Measurements from ENCODE around the gene EFCAB8.

Gene EFCAB8

DNA sequence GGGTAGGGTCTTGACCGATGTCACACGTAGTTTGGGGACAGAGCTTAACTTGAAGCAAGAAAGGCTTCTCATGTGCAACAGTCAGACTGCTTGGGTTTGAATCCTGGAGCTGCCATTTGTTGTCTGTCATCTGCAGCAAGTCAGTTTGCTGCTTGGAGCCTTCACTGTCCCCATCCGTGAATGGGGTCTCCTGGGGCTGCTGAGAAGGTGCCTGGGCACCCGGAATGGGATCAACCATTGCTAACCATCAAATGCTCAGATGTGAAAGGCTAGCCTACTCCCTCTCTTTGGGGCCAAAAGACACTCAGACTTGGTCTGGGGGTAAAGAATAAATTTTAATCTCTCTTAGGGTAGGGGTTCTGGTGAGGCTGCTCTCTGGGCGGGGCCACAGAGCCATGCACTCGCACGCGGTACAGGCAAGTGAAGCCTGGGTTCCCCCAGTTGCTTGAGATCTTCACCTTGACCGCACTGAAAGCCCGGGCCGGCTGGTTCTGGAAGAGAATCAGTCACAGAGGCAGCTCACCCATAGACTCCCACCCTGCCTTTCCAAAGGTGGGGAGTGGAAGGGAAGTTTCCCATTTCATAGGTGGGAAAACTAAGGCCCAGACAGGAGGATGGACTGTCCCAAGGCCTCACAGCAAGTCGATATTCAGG, 124.9 kb downstream of the EFCAB8 start:
- H3K4me3 ChIP-seq (ENCODE audit: low read depth, low read length), result no peak overlapping the region

DNA sequence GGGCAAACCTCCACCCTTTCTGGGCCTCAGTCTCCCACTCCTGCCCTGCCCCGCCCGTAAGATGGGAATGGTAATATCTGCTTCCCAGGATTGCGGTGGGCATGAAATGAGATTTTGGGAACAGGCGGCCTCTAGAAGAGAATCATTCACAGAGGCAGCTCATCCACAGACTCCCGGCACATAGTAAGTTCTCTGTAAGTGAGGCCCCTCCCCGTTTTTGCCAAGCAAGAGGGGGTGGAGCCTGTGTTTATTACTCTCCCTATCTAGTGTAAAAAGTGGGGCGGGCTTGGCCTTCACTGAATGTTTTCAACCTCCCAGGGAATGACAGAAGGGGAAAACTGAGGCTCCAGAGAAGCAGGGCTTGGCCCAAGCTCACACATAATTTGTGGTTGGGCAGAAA, 125.5 kb downstream of the EFCAB8 start:
- H3K4me3 ChIP-seq (ENCODE audit: low read depth, low read length), result no peak overlapping the region

DNA sequence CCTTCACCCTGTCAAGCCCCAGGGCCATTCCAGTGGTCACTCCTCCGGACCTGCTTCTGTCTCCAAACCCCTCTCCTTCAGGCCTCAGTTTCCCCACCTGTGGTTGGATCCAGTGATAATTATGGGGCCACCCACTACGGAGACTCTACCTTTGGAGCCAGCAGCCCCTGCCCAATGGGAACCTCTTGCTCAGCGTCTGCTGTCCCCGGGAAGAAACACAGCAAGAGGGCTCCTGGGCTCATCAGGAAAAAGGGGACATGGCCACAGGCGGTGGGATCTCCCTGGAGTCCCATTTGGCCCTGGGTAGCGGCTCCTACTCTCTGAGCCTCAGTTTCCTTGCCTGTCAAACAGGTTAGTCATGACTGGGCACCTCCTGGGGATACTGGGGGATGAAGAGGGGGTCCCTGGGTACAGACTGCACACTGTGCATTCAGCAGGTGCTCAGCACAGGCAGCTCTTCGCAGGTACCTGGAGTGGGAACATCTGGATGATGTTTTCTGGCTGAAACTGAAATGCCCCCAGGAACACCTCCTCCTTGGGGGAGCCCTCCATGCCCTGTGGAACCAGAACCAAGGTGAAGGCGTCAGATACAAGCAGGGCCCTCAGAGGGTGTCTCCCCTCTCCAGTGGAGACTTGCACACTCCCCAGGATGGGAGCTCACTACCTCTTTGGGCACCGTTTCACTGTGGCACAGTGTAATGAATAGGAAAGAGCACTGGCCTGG, 126.1 kb downstream of the EFCAB8 start:
- H3K4me3 ChIP-seq (ENCODE audit: low read depth, low read length), result no peak overlapping the region

DNA sequence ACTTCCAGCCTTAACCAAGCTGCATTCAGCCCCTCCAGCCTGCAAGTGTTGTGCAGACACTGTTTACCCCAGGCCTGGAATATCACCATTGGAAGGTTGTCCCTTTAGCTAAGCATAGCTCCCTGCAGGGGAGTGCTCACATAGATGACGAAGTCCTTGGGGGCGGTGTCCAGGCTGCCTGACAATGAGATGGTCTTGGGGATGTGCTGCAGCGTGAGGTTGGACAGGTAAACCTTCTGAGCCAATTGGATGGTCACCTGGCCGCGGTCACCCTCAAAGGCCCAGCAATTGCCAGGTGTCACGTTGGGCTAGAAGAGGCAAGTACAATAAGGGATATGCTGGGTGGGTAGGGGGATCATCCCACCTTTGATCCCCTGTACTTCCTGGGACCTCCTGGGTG, 126.9 kb downstream of the EFCAB8 start:
- H3K4me3 ChIP-seq (ENCODE audit: low read depth, low read length), result no peak overlapping the region

DNA sequence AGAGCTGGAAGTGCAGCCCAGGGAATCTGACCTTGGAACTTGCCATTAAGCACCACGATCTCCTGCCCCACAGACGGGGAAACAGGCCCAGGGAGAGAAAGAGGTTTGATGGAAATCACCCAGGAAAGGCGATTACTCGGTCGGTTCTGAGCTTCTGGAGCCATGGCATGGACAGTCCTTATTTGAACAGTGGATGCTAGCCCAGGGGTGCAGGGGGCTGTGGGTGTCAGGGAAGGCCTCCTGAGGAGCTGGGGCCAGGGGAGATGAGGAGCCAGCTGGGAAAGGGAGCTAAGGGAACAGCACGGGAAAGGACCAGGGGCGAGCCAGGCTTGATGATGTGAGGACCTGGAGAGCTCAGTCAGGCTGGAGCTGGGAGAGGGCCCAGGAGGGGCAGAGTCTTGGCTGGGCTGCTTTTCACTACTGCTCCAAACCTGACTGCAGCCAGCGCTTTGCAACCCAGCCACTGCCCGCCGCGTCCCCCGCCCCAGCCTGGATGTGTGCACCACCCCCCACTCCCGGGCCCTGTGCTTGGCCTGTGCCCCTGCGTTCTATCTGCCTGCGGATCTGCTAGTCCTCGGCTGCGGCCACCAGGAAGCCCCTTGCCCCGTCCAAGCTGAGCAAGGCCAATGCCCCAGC, 127.7 kb downstream of the EFCAB8 start:
- no peak overlapping the region for H3K4me3 ChIP-seq (ENCODE audit: low read depth, low read length)

DNA sequence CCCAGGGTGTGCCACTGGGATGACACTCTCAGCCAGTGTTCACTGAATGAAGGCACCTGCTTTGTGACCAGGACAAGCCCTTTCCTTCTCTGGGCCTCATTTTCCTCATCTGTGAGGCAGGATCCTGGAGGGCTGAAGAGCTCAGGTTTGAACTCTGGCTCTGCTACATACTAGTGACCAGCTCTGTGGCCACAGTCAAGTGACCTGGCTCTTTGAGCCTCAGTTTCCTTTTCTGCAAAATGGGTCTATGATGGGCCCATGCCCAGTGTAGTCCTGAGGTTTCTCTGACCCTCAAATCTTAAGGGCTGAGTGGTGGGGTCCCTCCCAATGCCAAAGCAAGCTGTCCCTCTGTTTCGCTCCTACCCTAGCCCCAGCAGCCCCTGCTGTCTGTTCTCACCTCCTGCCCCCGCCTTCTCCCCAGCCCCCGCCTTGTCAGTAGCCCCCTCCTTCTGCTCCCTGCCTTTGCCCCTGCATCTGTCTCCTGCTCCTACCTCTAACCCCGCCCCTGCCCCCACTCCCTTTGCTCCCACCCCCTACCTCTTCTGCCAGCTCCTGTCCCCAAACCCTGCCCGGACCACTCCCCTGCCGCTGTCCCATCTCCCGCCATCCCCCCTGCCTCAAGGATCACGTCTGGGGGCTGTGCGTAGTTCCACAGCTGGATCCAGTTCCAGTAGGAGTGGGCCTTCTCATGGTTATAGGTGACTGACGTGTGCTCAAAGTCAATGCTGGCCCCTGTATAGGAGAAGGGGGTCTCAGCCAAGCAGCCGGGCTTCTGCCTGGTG, 128.5 kb downstream of the EFCAB8 start:
- H3K4me3 ChIP-seq (ENCODE audit: low read depth, low read length), result no peak overlapping the region

DNA sequence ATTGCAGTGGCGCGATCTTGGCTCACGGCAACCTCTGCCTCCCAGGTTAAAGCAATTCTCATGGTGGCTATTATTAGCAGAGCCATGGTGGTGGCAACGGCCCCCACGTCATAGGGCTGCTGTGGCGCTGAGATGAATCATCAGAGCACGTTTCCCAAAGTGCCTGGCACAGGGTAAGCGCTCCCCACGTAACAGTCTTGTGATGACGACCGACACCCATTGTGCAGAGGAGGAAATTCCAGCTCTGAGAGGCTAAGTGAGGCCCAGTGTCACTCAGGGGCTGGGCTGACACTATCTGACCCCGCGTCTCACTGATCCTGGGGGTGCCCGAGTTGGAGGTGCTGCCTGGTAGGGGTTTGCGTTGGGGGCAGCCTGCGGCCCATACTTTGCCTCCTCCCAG, 129.3 kb downstream of the EFCAB8 start:
- no peak overlapping the region for H3K4me3 ChIP-seq (ENCODE audit: low read depth, low read length)

DNA sequence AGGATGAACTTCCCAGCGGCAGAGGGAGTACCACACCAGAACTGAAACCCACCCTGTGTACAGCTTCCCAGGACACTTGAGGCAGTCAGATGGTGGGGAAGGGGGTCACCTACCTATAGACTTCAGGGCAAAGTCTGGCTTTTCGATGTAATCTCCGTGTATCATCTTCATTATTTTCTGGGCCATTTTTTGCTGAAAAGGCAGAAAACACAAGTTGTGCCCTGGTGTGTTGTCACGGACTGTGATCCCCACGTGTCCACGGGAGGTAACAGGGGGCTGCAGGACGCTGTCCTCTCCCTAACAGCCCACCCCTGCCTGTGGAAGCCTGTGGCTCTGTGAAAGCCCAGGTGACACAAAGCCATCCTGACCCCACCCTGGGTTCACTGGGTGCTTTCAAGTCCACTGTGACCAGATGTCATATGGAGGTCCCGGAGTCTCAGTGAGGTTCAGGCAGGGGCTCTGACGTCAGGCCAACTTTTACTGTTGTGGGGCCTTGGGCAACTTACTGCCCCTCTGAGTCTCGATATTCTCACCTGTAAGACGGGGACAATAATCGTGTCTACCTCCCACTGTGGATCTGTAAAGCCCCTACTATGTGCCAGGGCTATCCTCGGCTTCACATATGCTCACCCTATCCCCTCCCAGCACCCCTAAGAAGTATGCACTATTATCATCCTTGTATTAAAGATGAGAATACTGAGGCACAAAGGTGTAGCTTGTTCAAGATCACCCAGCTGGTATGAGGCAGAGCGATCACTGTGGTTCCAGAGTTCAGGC, 131.0 kb downstream of the EFCAB8 start:
- H3K4me3 ChIP-seq (ENCODE audit: low read depth, low read length), result no peak overlapping the region

DNA sequence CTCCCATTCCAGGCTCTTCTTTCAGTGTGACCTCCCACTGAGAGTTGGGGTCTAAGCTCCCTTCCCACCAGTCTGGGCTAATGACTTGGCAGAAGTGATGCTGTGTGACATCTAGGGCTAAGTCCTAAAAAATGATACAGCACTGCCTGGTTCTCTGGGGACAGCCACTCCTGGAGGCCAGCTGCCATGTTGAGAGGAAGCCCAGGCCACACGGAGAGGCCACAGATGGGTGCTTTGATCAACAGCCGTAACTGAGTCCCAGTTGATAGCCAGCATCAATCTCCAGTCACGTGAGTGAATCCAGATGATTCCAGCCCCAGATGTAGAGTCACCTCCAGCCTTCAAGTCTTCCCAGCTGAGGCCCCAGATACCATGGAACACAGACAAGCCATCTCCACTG, 131.7 kb downstream of the EFCAB8 start:
- H3K4me3 ChIP-seq (ENCODE audit: low read depth, low read length), result no peak overlapping the region

DNA sequence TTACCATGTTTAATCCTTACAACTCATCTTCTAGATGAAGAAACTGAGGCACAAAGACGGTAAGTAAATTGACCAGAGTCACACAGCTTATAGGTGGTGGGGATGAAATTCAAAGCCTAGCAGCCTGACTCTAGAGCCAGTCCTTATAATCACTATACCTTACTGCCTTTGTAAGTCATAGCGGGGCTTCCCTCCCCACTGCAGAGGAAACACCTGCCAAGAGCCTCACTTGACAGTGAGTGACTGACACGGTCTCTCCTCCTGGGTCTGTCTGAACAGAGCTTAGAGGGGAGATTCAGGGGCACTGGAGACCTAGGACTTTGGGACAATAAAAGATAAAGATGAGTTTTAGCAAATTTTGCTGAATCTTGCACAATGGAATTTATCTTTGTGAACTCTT, 132.7 kb downstream of the EFCAB8 start:
- H3K4me3 ChIP-seq (ENCODE audit: low read depth, low read length), result no peak overlapping the region

DNA sequence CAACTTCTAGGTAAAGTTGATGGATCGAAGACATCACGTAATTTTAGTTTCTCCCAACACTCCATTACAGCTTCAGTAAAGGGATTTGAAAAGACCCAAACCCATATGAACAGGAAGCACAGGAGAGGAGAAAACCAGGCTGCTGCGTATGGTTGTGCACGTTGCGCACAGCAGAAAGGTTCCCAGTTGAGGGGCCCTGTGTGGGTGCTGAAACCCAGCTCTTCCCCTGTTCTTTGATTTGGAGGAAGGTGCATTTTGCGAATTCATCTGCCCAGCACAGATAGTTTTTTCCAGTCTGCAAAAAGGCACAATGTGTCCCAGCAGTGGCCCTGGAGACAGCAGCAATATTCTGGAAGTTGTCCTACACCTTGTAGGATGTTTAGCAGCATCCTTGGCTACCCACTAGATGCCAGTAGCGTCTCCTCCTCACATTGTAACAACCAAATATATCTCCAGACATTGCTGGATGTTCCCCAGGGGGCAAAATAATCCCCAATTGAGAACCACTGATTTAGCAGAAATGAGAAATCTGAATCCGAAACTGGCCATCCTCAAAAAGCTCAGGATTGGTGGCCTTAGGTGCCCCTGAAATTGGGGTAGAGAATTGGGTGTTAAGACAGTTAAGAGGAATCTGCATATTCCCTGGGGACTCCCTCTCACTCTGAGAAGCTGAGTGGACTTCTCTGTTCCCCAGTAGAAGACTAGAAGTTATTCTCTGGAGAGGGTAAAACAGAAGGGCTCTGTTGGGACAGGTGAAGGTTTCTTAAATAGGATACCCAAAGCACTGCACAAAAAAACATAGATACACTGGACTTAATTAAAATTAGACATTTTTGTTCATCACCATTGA, 133.3 kb downstream of the EFCAB8 start:
- H3K4me3 ChIP-seq (ENCODE audit: low read depth, low read length), result no peak overlapping the region

DNA sequence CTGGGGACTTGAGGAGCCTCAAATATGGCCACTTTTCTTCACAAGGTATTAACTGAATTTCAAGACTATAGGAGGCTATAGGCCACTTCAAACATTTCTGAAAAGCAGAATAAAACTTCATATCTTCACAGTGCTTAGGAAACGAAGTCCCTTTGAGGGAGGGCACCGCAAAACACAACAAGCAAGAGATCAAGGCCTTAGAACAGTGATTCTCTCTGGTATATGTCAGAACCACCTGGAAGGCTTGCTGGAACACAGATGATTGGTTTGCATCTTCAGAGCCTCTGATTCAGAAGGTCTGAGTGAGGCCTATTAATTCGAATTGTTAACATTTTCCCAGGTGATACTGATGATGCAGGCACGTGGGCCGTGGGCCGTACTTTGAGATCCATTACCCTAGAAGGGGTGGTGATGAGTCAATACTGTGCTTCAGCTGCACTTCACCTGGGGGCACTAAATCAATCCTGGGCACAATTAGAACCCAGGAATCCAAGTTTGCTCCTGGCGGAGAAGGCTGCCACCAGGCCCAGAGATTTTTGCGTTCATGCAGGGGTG, 134.8 kb downstream of the EFCAB8 start:
- H3K4me3 ChIP-seq (ENCODE audit: low read depth, low read length), result no peak overlapping the region

DNA sequence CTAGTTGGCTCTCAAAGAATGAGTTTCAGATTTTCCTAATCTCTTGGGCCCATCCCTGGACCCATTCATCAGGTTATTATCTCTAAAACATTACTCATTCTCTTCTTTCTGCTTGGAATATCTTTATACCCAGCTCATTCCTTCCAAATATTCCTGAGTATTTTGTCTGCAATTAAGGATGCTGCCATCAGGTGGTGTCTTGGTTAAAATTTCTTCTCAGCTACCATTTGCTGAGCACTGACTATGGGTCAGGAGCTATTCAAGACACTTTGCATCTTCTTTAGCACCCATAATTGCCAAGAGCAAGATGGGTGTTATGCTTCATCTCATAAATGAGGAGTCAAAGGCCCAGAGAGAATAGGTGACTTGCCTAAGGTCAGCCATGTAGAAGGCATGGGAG, 137.1 kb downstream of the EFCAB8 start:
- no peak overlapping the region for H3K4me3 ChIP-seq (ENCODE audit: low read depth, low read length)

DNA sequence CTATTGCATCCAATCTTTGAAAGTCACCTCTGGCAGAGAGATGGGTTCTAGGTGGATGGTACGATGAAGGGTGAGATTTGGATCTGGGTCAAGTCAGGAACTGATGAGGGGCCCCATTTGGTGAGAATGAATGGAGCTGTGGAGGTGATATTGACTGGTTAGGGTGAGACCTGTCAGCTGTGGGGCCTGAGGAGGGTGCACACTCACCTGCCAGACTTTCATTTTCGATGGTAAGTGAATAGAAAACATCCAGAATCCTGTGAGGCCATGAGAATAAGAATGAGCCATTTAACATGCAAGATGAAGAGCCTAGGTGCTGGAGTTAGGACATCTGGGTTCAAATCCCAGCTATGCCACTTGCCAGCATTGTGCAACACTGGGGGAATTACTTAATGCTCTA, 138.7 kb downstream of the EFCAB8 start:
- no peak overlapping the region for H3K4me3 ChIP-seq (ENCODE audit: low read depth, low read length)

DNA sequence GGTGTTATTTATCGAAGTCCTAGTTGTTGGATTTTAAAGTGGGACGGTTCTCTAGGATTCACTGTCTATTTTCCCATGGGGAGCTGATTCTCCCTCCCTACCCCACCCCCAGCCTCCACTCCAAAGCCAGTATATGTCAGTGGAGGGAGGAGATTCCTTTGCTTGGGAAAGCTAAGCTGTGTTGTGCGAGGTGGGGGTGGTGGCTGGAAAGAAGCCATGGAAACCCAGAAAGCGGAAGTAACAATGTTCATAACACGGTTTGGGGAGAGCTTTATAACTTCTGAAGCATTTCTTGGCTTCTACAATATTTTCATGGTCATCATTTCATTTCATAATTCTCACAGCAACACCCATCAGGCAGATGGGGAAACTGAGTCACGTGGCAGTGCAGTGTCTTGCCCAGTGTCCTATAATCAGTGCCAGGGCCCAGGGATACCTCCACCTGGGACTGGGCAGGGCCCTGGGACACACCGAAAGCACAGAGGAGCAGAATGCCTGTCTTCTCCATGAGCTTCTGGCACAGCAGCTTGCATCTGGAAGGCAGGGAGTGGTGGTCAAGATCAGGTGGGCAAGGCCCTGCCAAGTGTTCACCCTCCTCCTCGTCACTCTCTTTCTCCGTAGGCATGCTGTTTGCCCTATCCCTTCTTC, 141.0 kb downstream of the EFCAB8 start:
- H3K4me3 ChIP-seq (ENCODE audit: low read depth, low read length), result no peak overlapping the region

DNA sequence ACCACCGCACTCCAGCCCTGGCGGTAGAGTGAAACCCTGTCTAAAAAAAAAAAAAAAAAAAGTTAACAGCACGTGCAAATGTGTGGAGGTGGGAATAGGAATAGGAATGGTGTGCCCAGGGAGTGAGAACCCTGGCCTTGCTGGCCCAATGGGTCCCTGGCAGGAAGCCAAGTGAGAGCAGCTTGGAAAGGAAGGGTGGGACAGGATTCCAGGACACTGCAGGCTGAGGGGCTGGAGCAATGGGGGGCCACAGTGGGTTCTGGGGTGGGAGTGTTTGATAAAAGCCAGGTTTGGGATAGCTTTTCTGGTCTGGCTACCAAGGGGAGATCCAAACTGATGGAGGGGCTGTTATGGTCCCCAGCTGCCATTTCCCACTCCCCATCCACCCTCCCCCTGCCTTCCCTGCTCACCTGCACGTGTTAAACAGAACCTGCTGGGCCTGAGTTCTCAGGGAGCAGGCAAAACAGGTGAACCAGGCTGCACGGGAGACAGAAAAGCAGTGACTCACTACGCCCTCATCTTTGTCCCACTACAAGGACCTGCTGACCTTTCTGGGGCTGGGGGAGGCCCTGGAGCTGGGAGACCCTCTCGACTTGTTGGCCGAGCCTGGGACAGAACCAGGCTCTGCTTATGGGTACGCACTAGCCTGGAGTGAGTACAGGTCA, 142.2 kb downstream of the EFCAB8 start:
- H3K4me3 ChIP-seq (ENCODE audit: low read depth, low read length), result no peak overlapping the region

DNA sequence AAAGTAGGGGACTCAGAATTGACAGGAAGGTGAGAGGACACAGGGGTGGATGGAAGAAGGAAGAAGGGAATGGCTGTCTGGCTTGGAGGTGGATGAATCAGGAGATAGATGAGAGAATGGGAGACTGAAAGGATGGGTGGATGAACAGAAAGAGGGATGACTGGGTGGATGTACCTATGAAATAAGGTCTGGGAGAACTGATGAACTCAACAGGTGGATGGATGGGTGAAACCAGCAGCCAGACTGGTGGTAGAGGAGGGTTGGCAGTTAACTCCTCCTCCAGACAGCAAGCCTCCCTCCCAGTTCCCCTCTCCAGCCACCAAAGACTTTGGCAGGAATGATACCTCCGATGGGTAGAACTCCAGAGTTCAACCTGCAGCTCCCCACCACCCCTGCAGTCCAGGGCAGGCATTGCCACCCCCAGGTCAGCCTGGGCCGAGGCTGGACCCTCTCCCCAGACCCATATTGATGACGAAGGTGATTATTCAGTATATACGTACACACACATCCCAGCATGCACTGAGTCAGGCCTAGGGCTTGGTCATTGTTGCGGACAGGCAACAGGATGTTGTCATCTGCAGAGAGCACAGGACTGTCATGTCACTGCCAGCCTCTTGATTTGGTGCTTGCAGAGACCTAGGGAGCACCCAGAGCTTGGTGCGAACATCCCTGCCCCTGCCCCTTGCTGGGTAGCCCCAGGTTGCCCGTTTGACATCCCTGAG, 143.5 kb downstream of the EFCAB8 start:
- H3K4me3 ChIP-seq (ENCODE audit: low read depth, low read length), result no peak overlapping the region

Data from iPS-11a (cell line).